Femur (tissue), 1 donor: ENCODE results near the gene KRTAP2-3.

Source experiments
- DNase-seq: peaks from one replicate; pipeline ENCODE4 v3.0.0-alpha.2; 2017

Gene KRTAP2-3

DNA sequence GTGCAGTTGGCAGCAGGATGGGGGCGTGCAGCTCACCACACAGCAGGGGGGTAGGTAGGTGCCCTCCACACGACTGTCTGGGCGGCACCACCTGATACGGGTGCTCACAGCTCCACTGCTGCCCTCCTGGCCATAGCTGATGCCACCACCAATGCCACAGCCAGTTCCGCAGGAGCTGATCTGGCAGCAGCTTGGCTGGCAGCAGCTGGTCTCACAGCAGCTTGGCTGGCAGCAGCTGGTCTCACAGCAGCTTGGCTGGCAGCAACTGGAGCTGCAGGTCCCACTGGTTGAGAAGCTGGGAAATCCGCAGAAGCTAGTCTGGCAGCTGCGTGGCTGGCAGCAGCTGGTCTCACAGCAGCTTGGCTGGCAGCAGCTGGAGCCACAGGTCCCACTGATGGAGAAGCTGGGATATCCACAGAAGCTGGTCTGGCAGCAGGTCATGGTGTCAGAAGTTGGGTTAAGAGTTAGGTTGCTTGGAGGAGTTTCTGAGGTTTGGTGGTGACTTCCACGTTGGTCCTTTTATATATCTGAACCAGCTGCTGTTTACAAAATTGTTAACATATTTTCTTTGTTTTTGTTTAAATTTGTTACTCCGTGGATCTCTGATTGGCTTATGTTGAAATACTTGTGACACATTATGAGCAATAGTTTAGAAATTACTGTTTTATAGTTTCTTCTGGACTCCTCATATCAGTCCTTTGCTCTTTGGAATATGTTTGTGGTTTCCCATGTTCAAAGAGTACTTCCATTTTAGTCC, 33.0 kb downstream of the KRTAP2-3 start, which contains the start of gene KRTAP1-5:
TSS of gene KRTAP1-5 (minus strand) at position 494 of the 757 bp plus-strand sequence. CDS start at position 441, 53 bp downstream.
- DNase-seq, result peak; percentile 34

DNA sequence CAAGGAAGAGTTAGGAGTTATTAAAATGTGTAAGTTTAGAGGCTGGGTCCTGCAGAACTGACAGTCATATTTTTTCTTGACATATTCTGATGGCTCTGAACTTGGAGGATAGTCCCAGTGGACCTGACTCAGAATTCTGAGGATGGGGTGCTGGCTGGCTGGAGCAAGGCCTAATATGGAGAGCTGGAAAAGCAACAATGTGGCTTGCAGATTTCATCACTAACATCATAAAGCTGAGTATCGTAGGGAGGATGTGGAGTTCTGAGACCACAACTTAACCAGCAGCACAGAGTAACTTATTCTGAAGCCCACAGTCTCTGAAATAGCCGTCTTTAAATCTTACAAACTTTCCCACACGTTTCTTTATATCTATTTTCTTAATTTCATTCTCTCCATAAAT, 35.2 kb downstream of the KRTAP2-3 start:
- DNase-seq, result no peak

DNA sequence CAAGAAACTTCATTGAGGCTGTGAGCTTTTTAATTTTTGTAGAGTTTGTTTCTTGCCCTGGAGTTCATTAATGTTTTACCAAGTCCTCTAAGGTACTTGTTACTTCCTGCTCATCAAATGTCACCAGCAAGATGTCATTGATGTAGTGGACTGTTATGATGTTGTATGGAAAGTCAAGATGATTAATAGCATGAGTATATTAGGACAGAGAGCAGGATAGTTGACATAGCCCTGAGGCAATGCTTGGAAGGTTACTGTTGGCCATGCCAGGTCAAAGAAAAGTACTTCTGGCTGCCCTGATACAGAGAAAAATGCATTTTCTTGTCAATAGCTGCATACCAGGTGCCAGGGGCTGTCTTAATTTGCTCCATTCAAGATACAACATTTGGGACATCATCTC, 39.6 kb downstream of the KRTAP2-3 start:
- DNase-seq, result no peak

DNA sequence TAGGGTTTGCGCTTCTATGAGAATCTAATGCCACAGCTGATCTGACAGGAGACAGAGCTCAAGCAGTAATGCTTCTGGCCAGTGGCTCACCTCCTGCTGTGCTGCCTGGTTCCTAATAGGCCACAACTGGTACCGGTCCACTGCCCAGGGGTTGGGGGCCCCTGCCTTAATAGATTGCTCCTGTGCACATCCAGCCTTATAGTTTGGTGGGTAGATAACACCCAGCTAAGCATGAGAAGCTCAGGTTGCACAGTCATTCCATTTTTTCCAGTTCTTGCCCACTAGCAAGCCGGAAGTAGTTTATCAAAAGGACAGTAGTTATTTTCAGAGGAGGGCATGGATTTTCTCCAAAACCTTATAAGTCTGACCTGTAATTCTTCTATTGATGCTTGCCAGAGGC, 40.5 kb downstream of the KRTAP2-3 start:
- DNase-seq, result no peak

DNA sequence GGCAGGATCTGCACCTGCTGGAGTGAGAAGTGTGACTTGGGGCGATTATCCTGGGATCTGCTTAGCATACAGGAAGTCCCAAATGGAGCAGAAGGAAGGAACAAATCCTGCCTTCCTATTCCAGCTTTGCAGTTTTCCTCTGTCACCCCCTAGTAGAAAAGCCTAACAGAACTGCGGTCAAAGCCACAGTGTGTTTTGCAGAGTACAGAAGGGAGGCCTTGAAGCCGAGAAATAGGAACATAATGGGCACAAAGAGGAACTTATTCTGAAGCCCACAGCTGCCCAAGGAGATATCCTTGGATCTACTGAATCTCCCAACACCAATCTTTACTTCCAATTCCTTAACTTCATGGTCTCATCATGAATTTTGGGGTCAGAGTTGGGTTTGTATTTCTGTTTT, 41.4 kb downstream of the KRTAP2-3 start:
- no peak for DNase-seq

DNA sequence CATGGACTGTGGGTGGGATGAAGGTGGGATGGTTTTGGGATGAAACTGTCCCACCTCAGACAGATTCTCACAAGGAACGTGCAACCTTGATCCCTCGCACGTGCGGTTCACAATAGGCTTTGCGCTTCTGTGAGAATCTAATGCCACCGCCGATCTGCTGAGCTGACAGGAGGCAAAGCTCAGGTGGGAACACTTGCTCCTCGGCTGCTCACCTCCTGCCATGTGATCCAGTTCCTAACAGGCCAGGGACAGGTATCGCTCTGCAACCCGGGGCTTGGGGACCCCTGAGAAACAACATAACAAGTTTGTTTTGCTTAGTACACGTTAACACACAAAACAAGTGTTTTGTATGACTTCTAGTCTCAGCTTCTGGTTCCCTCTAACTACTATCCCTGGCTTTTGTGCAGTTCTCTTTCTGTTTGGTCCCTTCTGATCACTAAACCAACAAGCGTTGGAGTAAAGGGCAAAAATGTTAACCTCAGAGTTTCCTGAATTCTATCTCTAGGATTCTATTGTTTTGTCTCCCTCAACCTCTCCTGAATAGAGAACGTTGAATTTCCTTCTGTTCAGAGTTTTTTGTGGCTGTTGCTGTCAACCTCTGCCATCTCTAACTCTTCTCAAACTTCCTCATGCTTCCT, 43.2 kb downstream of the KRTAP2-3 start:
- no peak for DNase-seq

DNA sequence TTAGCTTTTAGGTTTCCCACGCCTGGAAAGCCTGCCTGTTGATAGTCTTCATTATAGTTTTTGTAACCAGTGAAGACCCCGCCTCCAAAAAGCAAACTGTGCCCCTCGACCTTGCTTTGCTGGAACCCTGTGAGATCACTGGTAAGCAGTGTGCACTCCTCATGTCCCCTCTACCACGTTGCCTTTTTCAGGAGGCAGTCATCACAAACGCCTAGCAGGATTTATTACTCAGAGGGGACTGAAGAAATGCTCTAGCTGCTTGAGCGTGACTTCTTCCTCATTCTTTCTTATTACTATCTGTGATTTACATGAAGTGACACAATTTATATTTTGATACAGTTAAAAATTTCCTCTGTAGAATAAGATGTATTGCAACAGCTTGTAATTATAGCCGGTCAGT, 44.5 kb downstream of the KRTAP2-3 start:
- no peak for DNase-seq

DNA sequence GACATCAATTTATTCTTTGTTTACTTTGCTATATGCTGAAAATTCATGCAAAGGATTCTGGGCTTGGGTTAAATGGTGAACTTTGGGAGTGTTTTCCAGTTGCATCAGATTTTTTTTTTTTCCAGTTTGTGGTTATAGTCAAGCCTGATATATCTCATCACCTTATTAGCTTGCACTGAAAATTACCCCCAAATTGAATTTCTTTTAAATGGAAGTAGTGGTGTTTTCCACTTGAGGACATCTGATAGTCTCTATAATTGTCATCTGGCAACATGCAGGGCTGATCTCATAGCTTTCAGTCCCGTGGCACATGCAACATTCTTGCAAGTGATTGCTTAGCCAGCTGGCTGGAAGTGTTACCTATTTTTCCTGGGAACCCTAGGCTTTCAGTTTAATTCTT, 46.3 kb downstream of the KRTAP2-3 start:
- DNase-seq, result peak; percentile 27

DNA sequence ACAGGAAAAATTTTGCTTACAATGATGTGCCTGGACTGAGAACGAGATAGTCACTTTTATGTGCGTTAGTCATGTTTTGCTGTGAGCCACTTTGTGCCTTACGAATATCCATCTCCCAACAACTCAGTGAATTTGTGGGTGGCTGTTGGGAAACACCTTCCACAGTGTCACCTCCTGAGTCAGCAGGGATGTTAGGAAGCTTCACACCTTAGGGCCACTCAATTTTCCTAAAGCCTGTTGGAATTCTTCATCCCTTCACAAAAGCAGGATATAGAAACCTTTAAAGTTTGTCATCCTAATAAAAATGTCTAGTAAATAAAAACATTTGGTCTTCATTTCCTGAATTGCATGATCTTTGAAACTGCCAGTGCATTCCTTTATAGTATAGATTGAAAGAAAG, 46.7 kb downstream of the KRTAP2-3 start:
- no peak for DNase-seq

DNA sequence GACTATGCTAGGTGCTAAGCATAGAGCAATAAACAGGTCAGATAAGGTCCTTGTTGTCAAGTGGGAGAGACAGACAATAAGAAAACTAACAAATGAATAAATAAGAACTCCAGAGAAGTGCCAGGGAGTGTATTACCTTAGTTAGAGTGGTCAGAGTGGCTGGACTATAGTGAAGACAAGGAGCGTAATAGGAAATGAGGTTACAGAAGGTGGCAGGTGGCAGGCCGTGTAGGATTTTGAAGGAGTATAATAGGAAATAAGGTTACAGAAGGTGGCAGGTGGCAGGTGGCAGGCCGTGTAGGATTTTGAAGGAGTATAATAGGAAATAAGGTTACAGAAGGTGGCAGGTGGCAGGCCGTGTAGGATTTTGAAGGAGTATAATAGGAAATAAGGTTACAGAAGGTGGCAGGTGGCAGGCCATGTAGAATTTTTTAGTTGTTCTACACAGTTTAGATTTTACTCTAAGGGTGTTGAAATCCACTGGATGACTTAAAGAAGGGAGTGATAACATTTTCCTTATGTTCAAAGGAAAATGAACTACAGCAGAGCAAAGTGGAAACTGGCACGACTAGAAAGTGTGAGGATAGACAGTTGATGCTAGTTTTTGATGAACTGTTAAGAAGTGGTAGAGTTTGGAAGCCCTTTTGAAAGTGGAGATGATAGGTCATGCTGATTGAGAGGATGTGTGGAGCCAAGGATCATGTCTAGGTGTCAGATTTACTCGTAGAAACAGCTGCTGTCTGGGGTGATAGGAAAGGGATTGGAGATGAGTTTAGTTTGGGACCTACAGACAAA, 47.4 kb downstream of the KRTAP2-3 start:
- DNase-seq, result no peak

DNA sequence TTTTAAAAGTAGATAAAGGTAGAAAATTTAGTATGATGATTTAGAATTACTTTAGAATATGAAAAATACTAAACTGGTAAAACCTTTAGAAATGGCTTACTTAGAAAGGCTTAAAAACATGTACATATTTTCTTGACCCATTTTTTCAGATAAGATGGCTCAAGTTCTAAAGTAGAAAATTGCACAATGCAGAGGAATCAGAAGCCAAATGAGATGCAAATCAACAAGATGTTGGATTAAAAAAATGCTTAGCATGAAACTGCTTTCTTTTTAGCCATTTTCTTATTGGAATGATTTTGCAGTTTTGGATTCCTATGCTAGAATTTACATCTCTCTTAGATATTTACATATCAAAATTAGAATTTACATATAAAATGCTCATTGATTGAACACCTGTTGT, 49.5 kb downstream of the KRTAP2-3 start:
- no peak for DNase-seq

DNA sequence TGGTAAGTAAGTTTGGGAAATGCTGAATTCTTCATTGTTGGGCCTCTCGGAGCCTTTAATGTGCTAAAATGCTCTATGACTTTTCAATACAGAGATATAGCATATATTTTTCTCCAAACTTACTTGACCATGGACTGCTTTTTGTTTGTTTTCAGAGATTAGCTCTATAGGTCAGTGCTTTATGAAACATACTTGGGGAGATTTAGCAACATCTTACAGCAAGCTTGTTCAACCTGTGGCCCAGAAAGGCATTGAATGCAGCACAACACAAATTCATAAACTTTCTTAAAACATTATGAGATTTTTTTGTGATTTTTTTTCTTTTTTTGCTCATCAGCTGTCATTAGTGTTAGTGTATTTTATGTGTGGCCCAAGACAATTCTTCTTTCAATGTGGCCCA, 50.0 kb downstream of the KRTAP2-3 start:
- no peak for DNase-seq

DNA sequence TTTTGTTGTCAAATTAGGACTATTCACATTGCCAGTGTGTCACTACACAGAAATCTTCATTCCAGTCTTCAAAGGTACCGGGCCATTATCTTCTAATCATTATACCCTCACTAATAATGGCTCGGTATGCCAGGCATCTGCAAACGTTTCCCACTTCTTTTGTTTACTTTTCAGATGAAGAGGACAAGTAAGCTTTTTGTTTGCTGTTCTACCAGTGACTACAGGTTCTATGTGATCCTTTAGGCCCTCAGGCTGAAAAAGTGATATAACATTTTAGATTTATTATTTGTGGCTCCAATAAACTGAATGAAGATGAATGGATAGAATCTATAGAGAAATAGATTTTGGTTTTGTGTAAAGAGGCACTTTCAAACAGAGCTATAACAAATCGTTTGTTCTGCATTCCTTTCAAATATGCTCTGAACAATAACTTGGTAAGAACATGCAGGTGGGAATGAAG, 50.6 kb downstream of the KRTAP2-3 start:
- DNase-seq, result no peak
